ENCODE data around the gene RASA3.

The RASA3 gene

DNA sequence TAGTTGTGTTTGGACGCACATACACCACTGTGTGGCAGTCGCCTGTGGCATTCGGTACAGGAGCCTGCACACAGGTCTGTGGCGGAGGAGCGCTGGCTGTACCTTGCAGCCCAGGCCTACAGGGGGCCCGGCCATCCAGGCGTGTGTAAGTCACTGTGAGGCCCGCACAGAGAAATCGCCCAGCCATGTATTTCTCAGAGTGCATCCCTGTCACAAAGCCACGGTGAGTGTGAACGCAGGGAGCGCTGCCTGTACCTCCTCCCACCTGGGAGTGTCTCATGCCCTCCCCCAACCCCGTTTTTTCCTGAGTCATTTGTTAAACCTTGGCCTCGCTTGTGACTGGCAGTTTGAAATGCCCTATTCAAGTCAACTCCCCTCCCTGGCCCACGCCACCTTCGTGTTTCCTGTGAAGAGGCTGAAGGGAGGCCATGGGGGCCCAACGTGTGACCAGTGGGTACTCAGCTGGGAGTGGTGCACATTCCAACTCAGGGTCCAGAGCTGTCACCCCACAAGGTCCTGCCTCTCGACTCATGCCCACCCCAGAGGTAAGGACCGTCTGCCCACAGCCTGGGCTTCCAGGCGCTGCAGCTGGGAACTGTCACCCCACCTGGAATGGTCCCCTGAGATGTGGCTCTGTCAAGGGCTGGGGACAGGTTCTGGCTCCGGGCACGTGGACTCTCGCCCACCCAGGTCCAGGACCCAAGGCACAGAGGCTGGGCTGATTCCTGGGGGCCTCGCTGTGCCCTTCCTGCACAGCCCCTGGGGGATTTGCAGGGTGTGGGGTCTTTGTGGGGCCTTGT is 11.6 kb upstream of the RASA3 start:
- no peak overlapping the region for H3K4me3 ChIP-seq
- peak overlapping the region; percentile 35; the same call in 1 of the 2 replicates for H3K9ac ChIP-seq
- TF ChIP-seq Cebpa-rat (IDR thresholded peaks at IDR 0.05): no peak
- no peaks in the 10 kb centered on the region for H3K36me3 ChIP-seq
- H3K4me1 ChIP-seq: peaks cover 91% of the 10 kb centered on the region
- 0 out of 2 replicates have a peak, but pooled peaks cover 6% of the 10 kb centered on the region for H4K20me1 ChIP-seq
- H3K27me3 ChIP-seq: no peaks in the 10 kb centered on the region
- peak overlapping the region; percentile 67 for H3K27ac ChIP-seq
- no peaks in the 10 kb centered on the region for H3K9me3 ChIP-seq
- peak overlapping the region; percentile 89 for H3K4me2 ChIP-seq

DNA sequence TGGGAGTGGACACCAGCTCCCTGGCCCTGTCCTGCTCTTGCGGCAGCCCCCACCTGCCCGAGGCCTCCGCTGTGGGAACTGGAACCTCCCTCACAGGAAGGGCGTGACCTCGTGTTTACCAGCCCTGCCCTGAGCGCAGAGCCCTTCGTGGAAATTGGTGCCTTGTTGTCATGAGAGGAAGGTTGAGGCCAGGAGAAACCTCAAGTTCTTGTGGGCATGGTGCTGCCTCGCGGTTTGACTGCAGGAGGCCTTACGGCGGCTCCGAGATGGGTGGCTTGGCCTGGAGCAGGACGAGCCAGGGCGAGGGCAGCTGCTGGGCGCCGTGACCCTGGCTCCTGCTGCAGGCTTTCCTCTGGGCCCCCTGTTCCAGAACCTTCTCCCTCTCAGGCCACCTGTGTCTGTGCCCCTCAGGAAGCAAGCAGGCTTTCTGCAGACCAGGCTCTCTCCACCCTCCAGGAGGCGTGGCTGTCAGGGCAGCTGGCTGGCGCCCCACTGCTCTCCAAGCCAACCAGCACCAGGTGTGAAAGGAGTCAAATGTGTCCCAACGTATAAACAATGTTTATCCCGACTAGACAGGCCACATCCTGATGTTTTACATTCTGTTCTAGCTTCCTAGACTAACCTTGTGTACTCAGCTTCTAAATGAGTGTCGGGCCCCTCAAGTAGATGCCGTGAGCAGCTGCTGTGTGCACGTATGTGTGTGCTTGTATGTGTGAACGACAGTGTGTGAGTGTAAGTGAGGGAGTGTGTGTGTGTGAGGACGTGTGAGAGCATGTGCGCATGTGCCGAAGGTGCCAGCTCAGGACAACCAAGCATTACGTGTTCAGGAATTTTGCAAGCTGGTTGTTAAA is 10.4 kb upstream of the RASA3 start:
- H3K9me3 ChIP-seq: no peaks in the 10 kb centered on the region
- TF ChIP-seq Cebpa-rat (IDR thresholded peaks at IDR 0.05): no peak
- no peak overlapping the region for H3K4me3 ChIP-seq
- no peaks in the 10 kb centered on the region for H3K27me3 ChIP-seq
- H3K36me3 ChIP-seq: no peaks in the 10 kb centered on the region
- 0 out of 2 replicates have a peak overlapping the region, but pooled peaks have one; percentile 7 for H3K9ac ChIP-seq
- 0 out of 2 replicates have a peak, but pooled peaks cover 6% of the 10 kb centered on the region for H4K20me1 ChIP-seq
- peak overlapping the region; percentile 56 for H3K27ac ChIP-seq
- peaks cover 79% of the 10 kb centered on the region for H3K4me1 ChIP-seq
- peak overlapping the region; percentile 89 for H3K4me2 ChIP-seq

DNA sequence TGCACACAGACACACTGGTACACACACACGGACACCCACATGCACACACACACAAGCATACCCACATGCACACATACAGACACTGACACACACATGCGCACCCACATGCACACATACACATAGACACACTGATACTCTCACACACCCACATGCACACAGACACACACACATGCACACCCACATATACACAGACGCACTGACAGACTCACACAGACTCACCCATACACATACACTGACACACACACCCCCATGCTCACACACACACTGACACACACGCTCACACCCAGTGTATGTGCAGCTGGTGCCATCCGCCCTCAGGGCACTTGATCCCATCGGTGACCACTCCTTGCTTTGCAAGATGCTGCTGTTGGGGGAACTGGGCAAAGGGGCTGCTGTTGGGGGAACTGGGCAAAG is 9.7 kb upstream of the RASA3 start:
- Histone ChIP-seq H3K27ac (peak overlapping the region; percentile 56; the same call in 1 of the 2 replicates), H3K36me3 (no peaks in the 10 kb centered on the region), H3K9ac (no peak overlapping the region), H3K4me3 (no peak overlapping the region), H3K4me1 (peaks cover 74% of the 10 kb centered on the region), H3K4me2 (peak overlapping the region; percentile 89), H3K9me3 (no peaks in the 10 kb centered on the region), H4K20me1 (0 out of 2 replicates have a peak, but pooled peaks cover 6% of the 10 kb centered on the region), H3K27me3 (no peaks in the 10 kb centered on the region)
- no peak for TF ChIP-seq Cebpa-rat (IDR thresholded peaks at IDR 0.05)

DNA sequence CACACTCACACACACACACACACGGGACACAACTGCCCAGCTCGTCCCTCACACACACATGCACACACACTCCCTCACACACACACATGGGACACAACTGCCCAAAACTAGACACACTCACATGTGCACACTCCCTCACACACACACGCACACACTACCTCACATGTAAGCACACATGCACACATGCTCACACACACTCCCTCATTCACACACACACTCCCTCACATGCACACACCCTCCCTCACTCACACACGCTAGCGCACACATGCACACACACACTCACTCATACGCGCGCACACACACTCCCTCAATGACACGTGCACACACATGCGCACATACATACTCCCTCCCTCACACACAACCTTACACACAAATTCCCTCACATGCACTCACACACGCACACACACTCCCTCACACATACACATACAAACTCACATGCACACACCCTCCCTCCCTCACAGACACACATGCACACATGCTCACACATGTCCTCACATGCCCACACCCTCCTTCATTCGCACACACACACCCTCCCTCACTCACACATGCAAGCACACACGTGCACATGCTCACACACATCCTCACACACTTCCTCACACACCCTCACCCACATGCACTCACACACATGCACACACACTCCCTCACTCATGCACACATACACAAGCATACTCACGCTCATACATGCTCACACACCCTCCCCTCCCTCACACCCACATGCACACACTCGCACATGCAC is 9.0 kb upstream of the RASA3 start:
- Histone ChIP-seq H3K9ac (no peak overlapping the region), H3K4me3 (no peak overlapping the region), H3K27ac (no peak overlapping the region), H3K4me2 (peak overlapping the region; percentile 89), H3K27me3 (no peaks in the 10 kb centered on the region), H3K9me3 (no peaks in the 10 kb centered on the region), H3K36me3 (no peaks in the 10 kb centered on the region), H4K20me1 (0 out of 2 replicates have a peak, but pooled peaks cover 6% of the 10 kb centered on the region), H3K4me1 (peaks cover 67% of the 10 kb centered on the region)
- no peak for TF ChIP-seq Cebpa-rat (IDR thresholded peaks at IDR 0.05)

DNA sequence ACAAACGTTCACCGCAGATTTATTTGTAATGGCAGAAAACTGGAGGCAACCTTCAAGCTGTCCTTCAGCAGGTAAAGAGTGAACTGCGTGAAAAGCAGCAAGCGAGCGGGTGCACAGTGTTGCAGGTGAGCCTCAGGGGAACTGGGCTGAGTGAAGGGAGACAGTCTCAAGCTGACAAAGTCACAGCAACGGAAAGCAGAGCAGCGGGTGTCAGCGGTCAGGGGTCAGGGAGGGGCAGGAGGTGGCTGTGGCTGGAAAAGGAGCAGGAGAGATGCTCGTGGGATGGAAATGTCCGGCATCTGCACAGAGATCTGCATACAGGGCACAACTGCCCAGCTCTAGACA is 8.5 kb upstream of the RASA3 start:
- Histone ChIP-seq H3K27ac (no peak overlapping the region), H3K4me3 (peak overlapping the region; percentile 7; the same call in 1 of the 2 replicates), H3K36me3 (no peaks in the 10 kb centered on the region), H3K9me3 (no peaks in the 10 kb centered on the region), H3K27me3 (no peaks in the 10 kb centered on the region), H3K4me2 (peak overlapping the region; percentile 89), H3K4me1 (peaks cover 62% of the 10 kb centered on the region), H4K20me1 (0 out of 2 replicates have a peak, but pooled peaks cover 6% of the 10 kb centered on the region), H3K9ac (no peak overlapping the region)
- no peak for TF ChIP-seq Cebpa-rat (IDR thresholded peaks at IDR 0.05)

DNA sequence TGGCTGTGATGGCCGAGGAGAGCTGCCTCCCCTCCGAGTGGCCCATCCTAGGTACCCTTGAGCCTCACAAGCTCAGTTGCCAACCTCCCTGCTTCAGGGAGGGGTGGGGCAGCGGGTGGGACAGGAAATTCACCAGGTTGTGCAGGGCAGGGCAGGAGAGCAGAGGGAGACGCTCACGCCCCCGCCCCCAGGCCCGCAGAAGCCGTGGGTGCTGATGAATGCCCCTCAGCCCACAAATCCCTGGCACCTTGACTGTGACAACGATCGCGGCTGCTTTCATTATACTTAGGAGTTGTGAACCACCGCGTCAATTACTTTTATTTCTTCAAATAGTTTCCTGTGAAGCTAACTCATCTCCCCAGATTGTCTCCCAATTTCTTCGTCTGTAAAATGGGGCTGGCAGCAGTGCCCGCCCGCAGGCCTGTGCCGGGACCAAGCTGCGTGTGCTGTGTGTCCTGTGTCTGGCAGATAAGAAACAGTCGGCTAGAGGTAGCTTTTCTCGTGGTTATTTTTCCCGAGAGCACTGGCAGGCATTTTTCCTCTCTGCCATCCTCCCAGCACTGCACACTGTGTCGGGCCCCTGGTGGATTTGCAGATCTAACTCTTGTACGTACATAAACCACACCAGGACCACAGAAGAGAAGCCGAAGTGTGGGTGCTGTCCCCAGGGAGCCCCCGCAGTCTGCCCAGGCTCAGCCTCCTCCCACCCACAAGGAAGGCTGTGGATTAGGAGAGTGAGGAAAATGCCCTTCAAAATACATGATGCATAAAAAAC is 7.9 kb upstream of the RASA3 start:
- Histone ChIP-seq H3K4me1 (peaks cover 62% of the 10 kb centered on the region), H3K4me3 (peak overlapping the region; percentile 7; the same call in 1 of the 2 replicates), H4K20me1 (0 out of 2 replicates have a peak, but pooled peaks cover 6% of the 10 kb centered on the region), H3K27ac (no peak overlapping the region), H3K4me2 (peak overlapping the region; percentile 89), H3K27me3 (no peaks in the 10 kb centered on the region), H3K36me3 (no peaks in the 10 kb centered on the region), H3K9ac (no peak overlapping the region), H3K9me3 (no peaks in the 10 kb centered on the region)
- no peak for TF ChIP-seq Cebpa-rat (IDR thresholded peaks at IDR 0.05)

DNA sequence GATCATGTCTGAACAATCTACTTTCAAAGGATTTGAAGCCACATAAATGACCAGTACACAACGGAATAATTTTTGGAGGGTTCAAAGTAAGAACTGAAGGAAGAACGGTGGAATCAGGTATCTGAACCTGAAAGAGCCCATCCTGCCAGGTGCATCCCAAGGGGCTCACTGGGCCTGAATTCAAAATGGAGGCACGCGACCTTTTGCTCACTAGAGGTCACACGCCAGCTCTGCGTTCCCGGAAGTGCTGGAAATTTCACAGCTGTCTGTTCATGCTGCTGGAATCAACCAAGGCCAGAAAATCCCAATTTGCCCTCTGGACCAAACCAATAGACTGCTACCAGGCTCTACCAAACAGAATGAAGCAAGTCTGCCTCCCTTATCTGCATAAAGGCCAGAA is 4.2 kb upstream of the RASA3 start:
- Histone ChIP-seq H3K9ac (no peak overlapping the region), H4K20me1 (0 out of 2 replicates have a peak, but pooled peaks cover 6% of the 10 kb centered on the region), H3K36me3 (no peaks in the 10 kb centered on the region), H3K4me1 (peaks cover 41% of the 10 kb centered on the region), H3K4me3 (no peak overlapping the region), H3K27me3 (no peaks in the 10 kb centered on the region), H3K4me2 (no peak overlapping the region), H3K9me3 (no peaks in the 10 kb centered on the region), H3K27ac (no peak overlapping the region)
- no peak for TF ChIP-seq Cebpa-rat (IDR thresholded peaks at IDR 0.05)

DNA sequence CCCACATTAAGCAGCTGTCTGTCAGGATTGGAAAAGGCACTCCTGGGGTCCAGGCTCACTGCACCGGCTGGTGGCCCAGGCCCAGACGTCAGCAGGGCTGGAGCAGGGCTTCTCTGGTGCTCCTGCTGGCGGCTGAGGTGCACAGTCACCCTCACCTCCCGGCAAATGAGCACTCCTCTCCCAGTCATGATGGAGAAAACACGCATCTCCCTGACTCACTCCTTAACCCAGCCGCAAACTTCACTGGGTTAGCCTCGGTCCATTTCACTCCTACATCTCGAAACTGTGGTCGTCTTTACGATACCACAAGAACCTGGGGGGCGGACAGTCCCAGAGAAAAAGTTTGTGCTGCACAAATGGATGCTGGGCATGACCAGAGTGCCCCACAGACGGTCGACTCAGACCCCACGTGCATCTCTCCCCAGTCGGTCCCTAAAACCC is 3.3 kb upstream of the RASA3 start:
- Histone ChIP-seq H3K4me1 (peaks cover 34% of the 10 kb centered on the region), H3K27ac (no peak overlapping the region), H3K27me3 (no peaks in the 10 kb centered on the region), H3K36me3 (no peaks in the 10 kb centered on the region), H3K9me3 (no peaks in the 10 kb centered on the region), H3K4me2 (no peak overlapping the region; the same call in 1 of the 2 replicates), H3K9ac (no peak overlapping the region), H4K20me1 (0 out of 2 replicates have a peak, but pooled peaks cover 3% of the 10 kb centered on the region), H3K4me3 (no peak overlapping the region)
- no peak for TF ChIP-seq Cebpa-rat (IDR thresholded peaks at IDR 0.05)
